GM19467 (cell line): Measurements from ENCODE around the gene TEKT3.

Experiments used
- ATAC-seq: cut with Tn5 transposase; IDR thresholded peaks from one replicate; pipeline ENCODE4 v1.9.1; 2021; ENCODE audit warnings: mild to moderate bottlenecking, moderate library complexity; ENCODE audit not compliant: unreplicated experiment

The TEKT3 gene

DNA sequence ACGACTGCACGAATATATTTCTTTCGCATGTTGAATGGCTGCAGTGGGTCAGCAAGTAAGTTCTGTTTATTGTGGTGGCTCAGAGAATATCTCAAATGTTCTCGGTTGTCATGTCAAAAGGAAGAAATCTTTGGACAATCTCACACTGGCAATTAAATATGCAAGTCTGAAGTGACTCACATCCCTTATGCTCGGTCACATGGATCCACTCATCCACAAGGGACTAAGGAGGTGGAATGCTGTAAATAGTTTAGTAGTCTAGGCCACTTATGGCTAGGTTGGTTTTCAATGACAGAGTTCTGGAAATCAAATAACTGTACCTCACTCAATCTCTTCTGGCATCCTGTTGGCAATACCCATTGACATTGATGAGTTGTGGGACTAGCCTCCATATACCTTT is 43.2 kb downstream of the TEKT3 start:
- no peak for ATAC-seq

DNA sequence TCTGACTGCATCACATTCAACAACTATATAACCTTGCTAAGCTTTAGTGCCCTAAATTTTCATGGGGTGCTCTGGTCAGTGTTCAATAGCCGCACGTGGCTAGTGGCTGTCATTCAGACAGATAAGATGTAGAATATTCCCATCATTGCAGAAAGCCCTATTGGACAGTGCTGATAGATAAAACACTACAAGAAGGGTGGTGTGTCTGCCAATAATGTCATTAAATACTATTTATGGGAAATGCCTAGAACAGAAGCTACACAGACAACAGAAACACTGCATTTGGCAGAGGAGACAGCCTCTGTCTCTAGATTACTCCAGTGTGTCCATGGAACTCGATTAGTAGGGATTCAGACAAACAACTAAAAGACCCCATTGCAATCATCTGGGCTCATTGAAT is 47.8 kb downstream of the TEKT3 start:
- ATAC-seq = no peak

DNA sequence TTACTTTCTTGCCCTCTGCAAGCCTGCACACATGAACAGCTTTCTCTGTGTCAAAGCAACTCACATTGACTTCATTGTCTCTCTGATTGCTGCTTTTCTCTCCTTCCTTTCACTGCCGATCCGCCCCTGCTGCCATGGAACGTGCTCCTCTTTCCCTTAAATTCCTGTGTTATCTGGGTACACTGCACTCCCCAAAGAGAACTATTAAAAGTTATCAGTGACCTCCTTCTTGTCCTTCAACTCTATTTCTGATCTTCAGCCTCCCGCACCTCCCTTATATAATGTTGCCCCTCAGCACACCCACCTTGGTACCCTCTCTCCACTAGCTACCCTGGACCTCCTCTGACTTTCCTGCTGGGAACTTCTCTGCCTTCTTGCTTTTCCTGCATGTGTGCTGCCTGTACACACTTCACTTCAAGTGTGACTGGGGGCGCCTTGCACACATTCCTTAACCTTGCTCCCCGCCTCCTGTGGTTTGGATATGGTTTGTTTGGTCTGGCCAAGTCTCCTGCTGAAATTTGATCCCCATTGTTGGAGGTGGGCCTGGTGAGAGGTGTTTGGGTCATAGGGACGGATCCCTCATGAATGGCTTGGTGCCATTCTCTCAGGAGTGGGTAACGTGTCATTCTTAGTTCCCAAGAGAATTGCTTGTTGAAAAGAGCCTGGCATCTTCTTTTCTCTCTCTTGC is 49.6 kb downstream of the TEKT3 start:
- no peak for ATAC-seq

DNA sequence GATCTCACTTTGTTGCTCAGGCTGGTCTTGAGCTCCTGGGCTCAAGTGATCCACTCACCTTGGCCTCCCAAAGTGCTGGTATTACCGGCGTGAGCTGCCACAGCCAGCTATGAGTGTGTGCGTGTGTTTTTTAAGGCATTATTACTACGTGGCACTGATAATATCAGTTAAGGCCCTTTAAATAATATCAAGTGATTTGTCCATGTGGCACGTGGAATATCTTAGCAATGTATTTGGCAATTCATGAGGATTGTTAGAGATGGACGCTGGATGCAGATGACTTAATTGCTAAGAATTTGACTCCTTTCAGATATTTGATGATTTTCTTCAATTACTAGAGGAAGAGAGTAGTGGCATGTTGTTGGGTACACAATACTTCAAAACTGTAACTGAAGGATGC is 50.8 kb downstream of the TEKT3 start:
- no peak for ATAC-seq

DNA sequence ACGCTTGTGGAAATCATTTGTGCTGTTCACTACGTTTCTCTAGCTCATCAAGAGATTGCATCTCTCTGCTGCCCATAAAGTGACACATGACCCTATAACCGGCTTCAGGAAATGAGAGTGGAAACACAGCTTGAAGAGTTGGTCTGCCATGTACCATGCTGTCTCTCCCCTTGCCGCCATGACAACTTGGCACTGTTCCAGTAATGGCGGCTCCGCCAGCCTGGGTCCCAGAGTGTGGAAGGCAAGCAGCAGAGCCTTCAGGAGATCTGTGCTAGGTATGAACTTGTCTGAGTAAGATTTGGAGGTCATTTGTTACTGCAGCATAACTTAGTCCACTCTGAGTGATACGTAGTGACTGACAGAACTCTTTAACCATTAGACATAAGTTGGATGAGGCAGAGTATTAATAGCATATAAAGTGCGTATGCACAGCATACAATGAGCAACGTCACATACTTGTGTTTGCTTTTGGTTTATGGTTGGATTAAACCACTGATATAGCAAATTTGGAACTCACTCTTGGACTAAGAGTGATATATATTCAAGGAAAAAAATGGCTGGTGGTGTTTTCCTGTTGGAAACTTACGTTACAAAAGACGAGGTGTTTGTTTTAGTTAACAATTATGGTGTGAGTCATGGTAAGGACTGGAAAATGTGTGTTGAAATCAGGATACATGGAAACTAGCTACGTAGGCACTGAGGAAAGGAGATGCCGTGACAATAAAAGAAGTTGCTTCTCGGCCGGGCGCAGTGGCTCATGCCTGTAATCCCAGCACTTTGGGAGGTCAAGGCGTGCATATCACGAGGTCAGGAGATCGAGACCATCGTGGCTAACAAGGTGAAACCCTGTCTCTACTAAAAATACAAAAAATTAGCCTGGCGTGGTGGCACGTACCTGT is 51.9 kb downstream of the TEKT3 start:
- no peak for ATAC-seq

DNA sequence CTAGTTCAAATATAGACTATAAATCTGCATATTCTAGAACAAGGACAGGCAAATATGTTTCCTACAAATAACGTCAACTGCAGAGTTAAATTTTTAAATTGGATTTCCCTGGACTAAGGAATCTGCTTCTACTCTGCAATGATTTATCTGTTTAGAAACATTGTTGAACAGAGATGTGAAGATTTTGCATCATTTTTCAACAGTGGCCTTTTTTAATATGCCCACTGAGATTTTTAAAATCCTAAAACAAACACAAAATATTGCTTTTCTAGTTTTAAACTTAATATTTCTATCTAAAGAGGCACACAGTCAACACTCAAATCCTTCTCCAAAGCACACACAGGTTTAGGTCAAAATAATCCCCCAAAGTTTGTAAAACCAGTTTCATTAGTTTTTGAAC is 52.5 kb downstream of the TEKT3 start:
- no peak for ATAC-seq

DNA sequence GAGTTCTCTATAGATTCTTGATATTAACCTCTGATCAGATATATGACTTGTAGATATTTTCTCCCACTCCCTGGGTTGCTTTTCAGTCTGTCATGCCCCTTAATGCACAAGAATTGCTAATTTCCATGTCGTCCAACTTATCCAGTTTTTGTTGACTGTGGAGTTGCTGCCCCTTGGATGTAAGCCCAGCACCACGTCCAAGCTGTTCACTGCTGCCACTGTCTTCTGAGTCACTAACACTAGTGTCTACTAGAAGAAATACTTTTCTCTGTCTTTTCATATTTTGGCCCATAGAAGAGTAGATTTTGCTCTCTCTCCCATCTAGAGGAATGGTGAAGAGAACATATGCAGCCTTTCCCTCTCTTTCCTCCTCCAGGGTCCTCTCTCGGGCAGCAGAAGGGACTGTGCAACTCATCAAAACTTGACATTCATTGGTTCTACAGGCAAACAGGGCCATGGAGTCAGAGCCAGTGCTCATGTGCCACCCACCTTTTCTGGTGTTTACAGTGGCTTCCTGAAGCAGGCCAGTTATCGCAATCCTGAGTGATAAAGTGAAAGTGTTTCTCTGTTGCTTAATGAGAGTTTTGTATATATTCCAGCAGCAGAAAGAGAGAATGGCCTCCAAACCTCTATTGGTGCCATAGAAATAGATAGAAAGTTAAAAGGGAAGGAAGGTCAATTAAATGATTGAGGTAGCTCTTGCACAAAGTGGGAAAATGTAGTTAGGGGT is 53.7 kb downstream of the TEKT3 start:
- no peak for ATAC-seq

DNA sequence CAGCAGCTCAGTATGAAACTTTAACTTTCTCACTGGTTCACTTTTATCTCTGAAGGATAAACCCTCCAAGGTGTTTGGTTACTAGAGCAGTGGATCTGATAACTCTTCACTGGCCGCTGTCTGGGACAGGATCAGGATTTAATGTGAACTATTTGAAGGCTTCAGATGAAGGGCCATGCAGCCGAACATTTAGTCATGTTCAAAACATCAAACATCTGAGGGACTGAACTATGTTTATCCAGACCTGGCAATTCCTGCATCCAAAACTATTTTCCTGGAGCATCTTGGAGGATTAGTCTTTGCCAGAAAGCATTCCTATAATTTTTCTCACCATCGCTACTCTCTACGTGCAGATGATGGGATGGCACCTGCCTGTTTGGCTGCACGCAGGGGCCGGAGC is 55.9 kb downstream of the TEKT3 start:
- ATAC-seq = no peak

DNA sequence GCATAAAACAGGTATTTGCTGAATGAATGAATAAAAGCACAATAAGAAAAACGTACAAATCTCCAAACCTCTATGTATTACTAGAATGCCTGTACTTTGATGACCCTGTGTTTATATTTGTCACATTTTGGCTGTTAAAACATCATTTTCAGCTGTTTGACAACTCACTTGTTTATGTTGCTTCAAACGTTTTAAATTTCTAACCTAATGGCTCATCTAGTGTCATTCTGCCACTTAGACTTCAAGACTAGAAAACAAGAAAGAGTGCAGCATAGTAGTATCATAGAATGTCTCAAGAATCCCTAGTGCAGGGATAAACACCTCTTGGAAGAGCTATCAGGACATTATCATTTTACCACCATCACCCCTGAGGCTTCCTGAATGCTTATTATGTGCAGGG is 56.9 kb downstream of the TEKT3 start:
- no peak for ATAC-seq

DNA sequence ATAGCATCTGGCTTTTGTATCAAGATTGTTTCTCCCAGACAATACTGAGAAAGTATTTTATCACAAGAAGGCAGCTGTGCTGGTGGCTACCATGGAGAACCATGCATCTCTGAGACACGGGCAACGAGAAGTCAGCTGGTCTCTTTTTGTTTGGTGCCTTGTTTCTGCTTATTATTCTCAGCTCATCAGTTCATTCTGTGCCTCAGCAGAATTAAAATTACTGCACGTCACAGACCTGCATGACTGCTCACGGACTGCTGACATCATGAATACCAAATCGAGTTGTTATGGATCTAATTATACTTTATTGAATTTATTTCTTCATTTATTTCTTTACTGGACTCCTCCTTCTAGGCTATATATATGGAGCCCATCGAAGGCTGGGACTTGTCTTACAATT is 57.3 kb downstream of the TEKT3 start:
- no peak for ATAC-seq

DNA sequence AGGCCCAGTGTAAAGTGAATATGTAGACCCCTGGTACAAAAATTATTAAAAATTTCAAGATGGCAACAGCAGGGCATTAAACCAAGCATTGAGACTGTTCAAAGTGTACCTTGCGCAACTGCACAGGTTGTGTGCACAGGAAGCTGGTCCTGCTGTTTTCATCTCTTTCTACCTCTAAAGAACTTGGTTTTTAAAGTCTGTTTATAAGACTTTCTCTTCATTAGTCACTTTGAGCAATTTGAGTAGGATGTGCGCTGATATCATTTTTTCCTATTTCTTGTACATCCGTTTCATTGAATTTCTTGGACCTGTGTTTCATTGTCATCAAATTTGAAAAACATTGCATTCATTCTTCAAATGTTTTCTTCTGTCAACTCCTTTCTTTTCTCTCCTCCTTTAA is 59.5 kb downstream of the TEKT3 start:
- no peak for ATAC-seq

DNA sequence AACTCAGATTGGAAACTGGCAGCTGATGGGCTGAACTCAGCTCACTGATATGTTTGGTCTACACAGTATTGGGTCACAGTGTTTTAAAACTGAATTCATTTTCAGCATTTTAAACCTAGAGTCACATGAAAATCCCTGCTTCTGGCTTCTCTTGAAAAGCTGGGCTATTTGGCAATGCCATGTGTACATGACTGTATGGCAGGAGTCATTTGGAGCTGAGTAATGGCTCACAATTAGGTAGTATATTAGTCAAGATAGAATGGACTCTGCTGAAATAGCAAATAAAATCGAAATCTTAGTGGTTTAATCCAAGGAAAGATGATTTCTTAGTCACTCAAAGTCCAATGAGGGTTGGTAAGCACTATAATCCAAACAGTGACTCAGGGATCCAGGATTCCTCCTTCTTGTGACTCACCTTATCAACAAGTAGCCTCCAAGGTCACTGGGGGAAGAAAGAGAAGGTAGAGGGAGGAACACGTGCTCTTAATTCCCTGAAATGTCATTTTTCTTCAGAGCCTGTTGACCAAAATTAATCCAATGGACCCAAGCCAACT is 62.4 kb downstream of the TEKT3 start:
- no peak for ATAC-seq

DNA sequence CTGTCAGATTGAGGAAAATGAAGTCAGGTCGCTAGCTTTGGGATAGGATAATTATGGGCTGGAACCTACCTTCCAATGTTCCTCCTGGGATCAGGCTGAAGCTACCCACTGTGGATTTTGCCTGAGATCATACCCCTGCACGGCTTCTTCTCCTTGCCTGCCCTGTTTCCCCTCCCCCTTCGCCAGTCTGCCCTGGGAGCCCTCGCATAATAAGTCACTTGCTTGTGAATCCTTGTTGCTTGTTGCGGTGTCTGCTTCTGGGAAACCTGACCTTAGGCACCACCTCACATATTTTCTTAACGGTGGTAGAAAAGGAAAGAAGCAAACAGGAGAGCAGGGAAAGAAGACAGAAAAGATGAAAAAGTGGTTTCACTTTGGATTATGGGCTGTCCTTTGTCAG is 63.0 kb downstream of the TEKT3 start:
- no peak for ATAC-seq

DNA sequence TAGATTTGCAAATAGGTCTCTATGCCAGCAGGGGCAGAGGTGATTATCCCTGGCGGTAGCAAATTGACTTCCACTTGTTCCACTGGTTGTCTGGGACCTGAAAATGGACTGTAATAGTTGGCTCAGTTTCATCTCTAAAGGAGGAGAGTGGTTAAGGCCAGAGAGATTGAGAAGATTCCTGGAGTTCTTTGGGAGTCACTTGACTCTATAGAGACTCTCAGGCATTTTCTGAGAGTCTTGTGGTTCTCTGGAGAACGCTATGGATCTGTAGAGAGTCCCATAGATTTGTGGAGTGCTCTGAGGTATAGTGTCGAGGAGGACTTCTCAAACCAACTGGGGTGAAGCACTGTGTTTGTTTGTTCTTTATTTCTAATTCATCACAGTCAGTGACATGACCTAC is 67.4 kb downstream of the TEKT3 start:
- no peak for ATAC-seq

DNA sequence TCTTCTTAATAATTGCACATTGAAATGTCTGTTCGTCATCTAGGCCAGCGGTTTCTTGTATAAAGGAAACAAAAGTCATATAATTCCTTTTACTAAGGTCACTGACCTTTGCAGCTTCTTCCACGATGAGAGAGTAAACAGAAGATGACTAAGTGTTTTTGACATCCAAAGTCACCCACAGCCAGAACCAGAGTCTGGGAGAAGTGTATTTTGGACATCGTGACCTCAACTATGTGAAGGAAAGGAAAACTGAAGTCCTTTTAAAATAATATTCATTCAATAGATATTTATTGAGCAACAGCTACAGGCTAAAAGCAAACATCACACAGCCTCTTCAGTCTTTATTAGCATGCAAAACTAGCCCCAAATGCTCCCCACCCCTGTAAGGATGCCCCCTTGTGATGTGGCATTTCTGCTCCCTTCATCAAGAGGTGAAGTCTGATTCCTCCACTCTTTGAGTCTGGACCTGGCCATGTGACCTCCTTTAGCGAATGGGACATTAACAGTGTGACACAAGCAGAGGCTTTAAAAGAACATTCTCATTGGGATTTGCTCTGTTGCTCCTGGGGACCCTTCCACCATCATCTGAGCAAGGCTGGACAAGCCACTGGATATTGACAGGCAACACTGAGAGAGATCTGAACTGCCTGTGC is 68.1 kb downstream of the TEKT3 start:
- ATAC-seq = no peak

DNA sequence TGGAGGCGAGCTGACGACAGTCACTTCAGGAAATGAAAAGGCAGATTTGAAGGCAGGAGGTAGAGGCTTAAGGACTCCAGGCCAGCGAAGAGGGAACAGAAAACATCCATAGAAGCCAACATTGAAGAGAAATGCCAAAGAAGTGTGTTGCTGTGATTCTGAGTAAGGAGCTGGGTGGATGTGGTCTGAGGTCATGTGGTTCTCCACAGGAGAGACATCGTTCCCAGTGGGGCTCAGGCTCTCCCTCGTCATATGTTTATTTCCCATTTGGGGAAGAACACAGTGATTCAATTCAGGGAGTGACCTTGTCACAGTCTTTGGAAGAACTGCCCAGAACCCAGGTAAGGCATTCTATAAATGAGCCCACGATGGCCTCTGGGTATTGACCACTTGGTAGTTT is 69.7 kb downstream of the TEKT3 start:
- no peak for ATAC-seq

DNA sequence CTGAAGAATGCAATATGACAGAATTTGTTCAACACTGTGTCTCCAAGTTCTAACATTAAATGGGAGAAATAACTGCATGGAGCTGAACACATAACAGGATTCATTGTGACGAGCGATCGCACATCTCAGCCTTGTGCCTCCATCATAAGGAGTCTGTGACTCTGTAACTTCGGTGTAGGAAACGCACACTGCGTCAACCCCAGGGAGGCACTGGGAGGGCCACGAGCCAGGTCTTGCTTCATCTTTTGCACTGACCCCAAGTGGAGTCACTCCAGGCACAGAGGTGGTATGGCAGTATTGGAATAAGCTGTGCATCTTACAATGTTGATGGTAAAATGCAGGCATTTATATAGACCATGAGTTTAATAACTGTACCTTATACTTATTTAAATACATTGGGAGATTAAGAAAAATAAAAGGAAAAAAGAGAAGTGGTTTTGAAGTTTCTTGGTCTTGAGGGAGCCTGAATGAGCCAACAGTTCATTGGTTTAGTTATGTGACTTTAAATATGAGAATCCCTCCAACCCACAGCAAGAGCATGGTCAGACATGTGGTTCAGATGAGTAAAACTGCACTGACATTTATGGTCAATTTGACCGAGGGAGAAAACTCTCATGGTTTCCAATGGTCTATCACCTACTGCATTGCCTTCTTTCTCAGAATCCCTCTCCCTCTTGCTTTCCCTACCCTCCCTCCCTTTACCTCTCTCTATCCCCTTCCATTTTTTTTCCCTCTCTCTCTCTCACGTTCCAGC is 70.6 kb downstream of the TEKT3 start:
- ATAC-seq = no peak

DNA sequence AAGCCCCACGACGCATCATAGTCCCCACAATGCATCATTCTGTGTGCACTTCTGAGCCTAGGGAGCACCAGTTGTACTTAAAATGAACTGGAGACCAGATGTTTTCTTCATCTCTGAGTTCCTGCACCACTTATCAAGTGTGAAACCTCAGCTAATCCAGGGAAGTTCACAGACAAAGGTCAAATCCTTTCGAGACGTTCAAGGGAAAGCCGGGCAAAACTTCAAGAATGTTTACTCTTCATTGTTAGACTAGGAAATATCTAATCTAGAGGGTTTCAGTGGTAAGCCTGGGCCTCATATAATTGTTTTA is 71.7 kb downstream of the TEKT3 start:
- no peak for ATAC-seq

DNA sequence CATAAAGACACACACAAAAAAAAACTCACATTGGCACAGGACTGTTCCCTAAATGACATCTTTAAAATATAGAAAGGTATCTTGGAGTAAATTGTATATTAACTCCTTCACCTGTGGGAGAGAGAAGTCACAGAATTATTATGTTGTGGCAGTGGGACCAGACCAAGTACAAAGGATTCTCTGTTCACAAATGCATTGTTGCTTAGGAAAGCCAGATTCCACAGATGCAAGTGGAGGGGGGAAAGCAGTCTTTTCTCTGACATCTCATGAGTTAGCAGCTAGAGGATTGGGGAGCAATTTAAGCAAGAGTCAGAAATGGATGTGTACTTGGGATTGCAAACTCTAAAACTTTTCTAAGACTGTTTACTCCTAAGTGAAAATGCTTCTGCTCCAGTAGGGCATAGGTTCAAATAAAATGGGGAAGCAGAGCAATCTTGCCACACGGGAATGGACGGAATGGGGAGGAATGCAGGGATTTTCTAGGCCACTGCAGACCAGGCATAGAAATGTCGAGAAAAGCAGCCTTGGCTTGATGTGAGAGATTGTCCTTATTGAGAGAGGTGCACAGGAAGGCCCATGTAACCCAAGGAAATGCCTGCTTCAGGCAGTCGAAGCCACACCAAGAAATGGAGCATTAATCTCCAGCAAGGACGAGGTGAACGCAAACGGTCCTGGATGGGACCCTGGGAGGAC is 72.2 kb downstream of the TEKT3 start:
- no peak for ATAC-seq

DNA sequence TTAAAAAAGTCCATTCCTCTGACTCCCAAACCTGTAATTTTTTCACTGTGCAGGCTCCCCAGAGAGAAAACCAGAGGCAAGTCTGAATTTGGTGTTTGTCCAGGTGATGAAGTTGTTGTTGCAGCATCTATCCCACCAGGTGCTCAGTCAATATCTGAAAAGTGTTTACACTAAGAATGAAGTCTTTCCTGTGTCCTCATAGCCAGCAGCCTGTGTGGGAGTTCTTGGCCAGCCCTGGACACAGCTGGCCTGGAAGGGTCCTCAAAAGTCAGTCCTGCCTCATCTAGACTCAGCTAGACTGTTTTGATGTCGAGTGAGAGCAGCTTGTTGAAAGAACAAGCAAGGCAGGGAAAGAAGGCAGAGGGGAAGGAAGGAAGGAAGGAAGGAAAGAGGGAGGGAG is 72.9 kb downstream of the TEKT3 start:
- no peak for ATAC-seq
